GM12875 (cell line): ENCODE data around the gene SUN2.
"Not testable (repeated sequence)": the region's sequence is repeated elsewhere in the genome, so short reads cannot be mapped to it uniquely, and the experiment has no call there.

Experiments
- H3K4me3 ChIP-seq: one replicate; pipeline ENCODE4 v1.5.1; 2011; ENCODE audit warnings: low read depth, low read length, control low read depth
- TF ChIP-seq, protein P1 (sequence below): IDR thresholded peaks from 2 replicates; pipeline ENCODE4 v1.5.1; 2011; ENCODE audit warnings: low read depth, mild to moderate bottlenecking, control low read depth, inconsistent platforms, low read length, moderate library complexity, borderline replicate concordance; ENCODE audit not compliant: insufficient read depth

The SUN2 gene, protein sequence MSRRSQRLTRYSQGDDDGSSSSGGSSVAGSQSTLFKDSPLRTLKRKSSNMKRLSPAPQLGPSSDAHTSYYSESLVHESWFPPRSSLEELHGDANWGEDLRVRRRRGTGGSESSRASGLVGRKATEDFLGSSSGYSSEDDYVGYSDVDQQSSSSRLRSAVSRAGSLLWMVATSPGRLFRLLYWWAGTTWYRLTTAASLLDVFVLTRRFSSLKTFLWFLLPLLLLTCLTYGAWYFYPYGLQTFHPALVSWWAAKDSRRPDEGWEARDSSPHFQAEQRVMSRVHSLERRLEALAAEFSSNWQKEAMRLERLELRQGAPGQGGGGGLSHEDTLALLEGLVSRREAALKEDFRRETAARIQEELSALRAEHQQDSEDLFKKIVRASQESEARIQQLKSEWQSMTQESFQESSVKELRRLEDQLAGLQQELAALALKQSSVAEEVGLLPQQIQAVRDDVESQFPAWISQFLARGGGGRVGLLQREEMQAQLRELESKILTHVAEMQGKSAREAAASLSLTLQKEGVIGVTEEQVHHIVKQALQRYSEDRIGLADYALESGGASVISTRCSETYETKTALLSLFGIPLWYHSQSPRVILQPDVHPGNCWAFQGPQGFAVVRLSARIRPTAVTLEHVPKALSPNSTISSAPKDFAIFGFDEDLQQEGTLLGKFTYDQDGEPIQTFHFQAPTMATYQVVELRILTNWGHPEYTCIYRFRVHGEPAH

GRCh38 chr22:38755911-38756532, at the start of gene SUN2:
Gene SUN2, minus strand, starts transcription at chr22:38755998. Its CDS starts 3,370 bp downstream, at chr22:38752628.
- TF ChIP-seq, protein P1, sequence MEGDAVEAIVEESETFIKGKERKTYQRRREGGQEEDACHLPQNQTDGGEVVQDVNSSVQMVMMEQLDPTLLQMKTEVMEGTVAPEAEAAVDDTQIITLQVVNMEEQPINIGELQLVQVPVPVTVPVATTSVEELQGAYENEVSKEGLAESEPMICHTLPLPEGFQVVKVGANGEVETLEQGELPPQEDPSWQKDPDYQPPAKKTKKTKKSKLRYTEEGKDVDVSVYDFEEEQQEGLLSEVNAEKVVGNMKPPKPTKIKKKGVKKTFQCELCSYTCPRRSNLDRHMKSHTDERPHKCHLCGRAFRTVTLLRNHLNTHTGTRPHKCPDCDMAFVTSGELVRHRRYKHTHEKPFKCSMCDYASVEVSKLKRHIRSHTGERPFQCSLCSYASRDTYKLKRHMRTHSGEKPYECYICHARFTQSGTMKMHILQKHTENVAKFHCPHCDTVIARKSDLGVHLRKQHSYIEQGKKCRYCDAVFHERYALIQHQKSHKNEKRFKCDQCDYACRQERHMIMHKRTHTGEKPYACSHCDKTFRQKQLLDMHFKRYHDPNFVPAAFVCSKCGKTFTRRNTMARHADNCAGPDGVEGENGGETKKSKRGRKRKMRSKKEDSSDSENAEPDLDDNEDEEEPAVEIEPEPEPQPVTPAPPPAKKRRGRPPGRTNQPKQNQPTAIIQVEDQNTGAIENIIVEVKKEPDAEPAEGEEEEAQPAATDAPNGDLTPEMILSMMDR, result no peak
- H3K4me3 ChIP-seq, result peak within 1 kb of the TSS; percentile 78

DNA sequence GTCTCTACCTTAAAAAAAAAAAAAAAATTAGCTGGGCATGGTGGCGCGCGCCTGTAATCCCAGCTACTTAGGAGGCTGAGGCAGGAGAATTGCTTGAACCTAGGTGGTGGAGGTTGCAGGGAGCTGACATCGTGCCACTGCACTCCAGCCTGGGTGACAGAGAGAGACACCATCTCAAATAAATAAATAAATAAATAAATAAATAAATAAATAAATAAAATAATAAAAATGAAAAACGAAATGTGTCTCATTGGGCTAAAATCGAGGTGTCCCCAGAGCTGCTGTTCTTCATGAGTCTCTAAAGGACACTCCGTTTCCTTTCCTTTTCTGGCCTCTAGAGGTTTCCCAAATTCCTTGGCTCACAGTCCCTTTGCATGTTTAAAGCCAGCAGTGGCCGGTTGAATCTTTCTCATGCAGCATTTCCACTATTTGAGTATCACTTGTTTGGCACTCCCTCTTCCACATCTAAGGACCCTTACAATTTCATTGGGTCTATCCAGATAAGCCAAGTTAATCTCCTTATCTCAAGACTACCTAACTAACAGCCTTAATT, 49.3 kb upstream of the SUN2 start:
- not testable (repeated sequence) for H3K4me3 ChIP-seq

- TF ChIP-seq, protein P1, result no peak
- no peak overlapping the region for H3K4me3 ChIP-seq
These were observed 46.9 kb upstream of the SUN2 start for GRCh38 chr22:38802671-38803121.

GRCh38 chr22:38799265-38800002, 43.6 kb upstream of the SUN2 start:
- TF ChIP-seq, protein P1, result no peak
- no peak overlapping the region for H3K4me3 ChIP-seq

GRCh38 chr22:38798496-38798895, 42.7 kb upstream of the SUN2 start:
- TF ChIP-seq, protein P1, result no peak
- no peak overlapping the region for H3K4me3 ChIP-seq

GRCh38 chr22:38796262-38796957, 40.6 kb upstream of the SUN2 start:
- no peak overlapping the region for H3K4me3 ChIP-seq
- TF ChIP-seq, protein P1, result no peak
